AG10803 (cell line): Measurements from ENCODE around the gene CCL17.

Source experiments
- DNase-seq: peaks from one replicate; pipeline ENCODE4 v3.0.0; 2010; ENCODE audit warnings: low read depth
- H3K4me3 ChIP-seq: 2 replicates; pipeline ENCODE4 v1.5.1; 2011; ENCODE audit warnings: mild to moderate bottlenecking, low read length, control low read depth
- CTCF ChIP-seq: conservative IDR thresholded peaks from 2 replicates; pipeline ENCODE4 v1.5.1; 2011; ENCODE audit warnings: mild to moderate bottlenecking, low read length, control low read depth, inconsistent platforms

Gene CCL17

GRCh38 chr16:57424583-57424982 lies 20.0 kb downstream of the CCL17 start:
- no peak for DNase-seq
- TF ChIP-seq CTCF, result no peak
- no peak overlapping the region for H3K4me3 ChIP-seq

- no peak for TF ChIP-seq CTCF
- H3K4me3 ChIP-seq, result no peak overlapping the region
- DNase-seq, result no peak
These were observed 21.8 kb downstream of the CCL17 start for GRCh38 chr16:57426356-57426755.

GRCh38 chr16:57427307-57427706 lies 22.7 kb downstream of the CCL17 start:
- no peak for TF ChIP-seq CTCF
- DNase-seq, result no peak
- no peak overlapping the region for H3K4me3 ChIP-seq

- H3K4me3 ChIP-seq, result no peak overlapping the region
- no peak for TF ChIP-seq CTCF
- no peak for DNase-seq
These were observed 23.3 kb downstream of the CCL17 start for GRCh38 chr16:57427824-57428223.

GRCh38 chr16:57430955-57431354 lies 26.4 kb downstream of the CCL17 start:
- H3K4me3 ChIP-seq, result no peak overlapping the region
- TF ChIP-seq CTCF, result no peak
- no peak for DNase-seq

- no peak for TF ChIP-seq CTCF
- no peak for DNase-seq
- no peak overlapping the region for H3K4me3 ChIP-seq
These were observed 27.9 kb downstream of the CCL17 start for GRCh38 chr16:57432505-57432904.

- TF ChIP-seq CTCF, result no peak
- H3K4me3 ChIP-seq, result no peak overlapping the region
- no peak for DNase-seq
These were observed 28.4 kb downstream of the CCL17 start for GRCh38 chr16:57432989-57433388.
